ENCODE results near the gene ADSL. TPM values are rescaled to one million over a fixed set of nuclear protein-coding genes. Genes with fewer than 3 reads are reported as not detected.

The ADSL gene
- total RNA-seq, 1 experiment from 2014 or later = 93.8 TPM

GRCh38 chr22:40419718-40420117 lies 73.4 kb downstream of the ADSL start:
- BruUV-seq (replicated peaks) = no TSS peak
- H3F3A ChIP-seq (ENCODE audit: low read length, unreplicated experiment) = no peaks in the 10 kb centered on the region
- H3K4me3 ChIP-seq (ENCODE audit: low read length) = no peak overlapping the region
- H3K9ac ChIP-seq (ENCODE audit: low read length) = no peak overlapping the region
- TF ChIP-seq EZH2phosphoT487 (IDR thresholded peaks at IDR 0.05; ENCODE audit: borderline replicate concordance, low read length) (no peak), EZH2 (IDR thresholded peaks at IDR 0.05; ENCODE audit: low read length, unreplicated experiment) (no peak)
- TF ChIP-seq, protein P1, sequence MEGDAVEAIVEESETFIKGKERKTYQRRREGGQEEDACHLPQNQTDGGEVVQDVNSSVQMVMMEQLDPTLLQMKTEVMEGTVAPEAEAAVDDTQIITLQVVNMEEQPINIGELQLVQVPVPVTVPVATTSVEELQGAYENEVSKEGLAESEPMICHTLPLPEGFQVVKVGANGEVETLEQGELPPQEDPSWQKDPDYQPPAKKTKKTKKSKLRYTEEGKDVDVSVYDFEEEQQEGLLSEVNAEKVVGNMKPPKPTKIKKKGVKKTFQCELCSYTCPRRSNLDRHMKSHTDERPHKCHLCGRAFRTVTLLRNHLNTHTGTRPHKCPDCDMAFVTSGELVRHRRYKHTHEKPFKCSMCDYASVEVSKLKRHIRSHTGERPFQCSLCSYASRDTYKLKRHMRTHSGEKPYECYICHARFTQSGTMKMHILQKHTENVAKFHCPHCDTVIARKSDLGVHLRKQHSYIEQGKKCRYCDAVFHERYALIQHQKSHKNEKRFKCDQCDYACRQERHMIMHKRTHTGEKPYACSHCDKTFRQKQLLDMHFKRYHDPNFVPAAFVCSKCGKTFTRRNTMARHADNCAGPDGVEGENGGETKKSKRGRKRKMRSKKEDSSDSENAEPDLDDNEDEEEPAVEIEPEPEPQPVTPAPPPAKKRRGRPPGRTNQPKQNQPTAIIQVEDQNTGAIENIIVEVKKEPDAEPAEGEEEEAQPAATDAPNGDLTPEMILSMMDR (conservative IDR thresholded peaks at IDR 0.05; ENCODE audit: low read depth, low read length) = no peak
- no peak overlapping the region for H2AFZ ChIP-seq (ENCODE audit: low read length)
- DNase-seq (no peak), ATAC-seq (no peak)
- H3K27ac ChIP-seq (ENCODE audit: low read length) = no peak overlapping the region
- no peaks in the 10 kb centered on the region for H3K9me3 ChIP-seq (ENCODE audit: low read length)
- intact Hi-C loops (cut with micrococcal nuclease) = no loop called here
- H3K4me2 ChIP-seq (ENCODE audit: low read length) = no peak overlapping the region
- no peaks in the 10 kb centered on the region for H3K27me3 ChIP-seq (ENCODE audit: low read length)
- POLR2A ChIA-PET (ENCODE audit: unreplicated experiment) = no interaction called here
- no peaks in the 10 kb centered on the region for H4K20me1 ChIP-seq (ENCODE audit: low read length)
- no peaks in the 10 kb centered on the region for H3K4me1 ChIP-seq (ENCODE audit: insufficient read depth, low read length)
- no peaks in the 10 kb centered on the region for H3K79me2 ChIP-seq (ENCODE audit: low read length)
- H3K36me3 ChIP-seq (ENCODE audit: low read depth, low read length) = no peaks in the 10 kb centered on the region; the same call in 1 of the 2 replicates
- CTCF ChIA-PET = no interaction called here
- no peaks in the 10 kb centered on the region for H3K9me2 ChIP-seq (replicated peaks; ENCODE audit: low read length)

- Histone ChIP-seq H3K27ac (ENCODE audit: low read length) (no peak overlapping the region), H3K4me3 (ENCODE audit: low read length) (no peak overlapping the region), H3F3A (ENCODE audit: low read length, unreplicated experiment) (no peaks in the 10 kb centered on the region), H3K27me3 (ENCODE audit: low read length) (no peaks in the 10 kb centered on the region), H3K9ac (ENCODE audit: low read length) (no peak overlapping the region), H3K4me1 (ENCODE audit: insufficient read depth, low read length) (no peaks in the 10 kb centered on the region), H2AFZ (ENCODE audit: low read length) (no peak overlapping the region), H3K36me3 (ENCODE audit: low read depth, low read length) (no peaks in the 10 kb centered on the region; the same call in 1 of the 2 replicates), H3K9me2 (replicated peaks; ENCODE audit: low read length) (no peaks in the 10 kb centered on the region), H3K79me2 (ENCODE audit: low read length) (no peaks in the 10 kb centered on the region), H3K9me3 (ENCODE audit: low read length) (no peaks in the 10 kb centered on the region), H3K4me2 (ENCODE audit: low read length) (no peak overlapping the region), H4K20me1 (ENCODE audit: low read length) (no peaks in the 10 kb centered on the region)
- TF ChIP-seq EZH2phosphoT487 (IDR thresholded peaks at IDR 0.05; ENCODE audit: borderline replicate concordance, low read length) = no peak
- TF ChIP-seq EZH2 (IDR thresholded peaks at IDR 0.05; ENCODE audit: low read length, unreplicated experiment) = no peak
- TF ChIP-seq, protein P1 (conservative IDR thresholded peaks at IDR 0.05; ENCODE audit: low read depth, low read length) = no peak
- no peak for DNase-seq
- ATAC-seq = no peak
- intact Hi-C loops (cut with micrococcal nuclease) = no loop called here
- BruUV-seq (replicated peaks) = no TSS peak
- POLR2A ChIA-PET (ENCODE audit: unreplicated experiment) = no interaction called here
- CTCF ChIA-PET = no interaction called here
Measured at GRCh38 chr22:40420341-40421081, 74.2 kb downstream of the ADSL start.

DNA sequence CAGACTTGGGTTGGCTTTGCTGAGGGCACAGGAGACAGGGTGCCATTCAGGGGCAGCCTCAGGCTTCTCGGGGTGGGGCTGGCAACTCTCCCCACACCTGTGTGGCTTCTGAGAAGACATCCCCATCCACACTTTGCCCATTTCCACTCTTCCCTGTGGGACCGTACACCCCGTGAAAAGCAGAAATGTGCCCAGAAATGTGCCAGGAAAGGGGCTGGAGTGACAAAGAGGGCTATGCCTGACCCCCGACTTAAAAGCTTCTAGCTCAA lies 74.7 kb downstream of the ADSL start:
- intact Hi-C loops (cut with micrococcal nuclease) = no loop called here
- ATAC-seq (no peak), DNase-seq (no peak)
- Histone ChIP-seq H3K9me3 (ENCODE audit: low read length) (no peaks in the 10 kb centered on the region), H3K9me2 (replicated peaks; ENCODE audit: low read length) (no peaks in the 10 kb centered on the region), H4K20me1 (ENCODE audit: low read length) (no peaks in the 10 kb centered on the region), H3K27ac (ENCODE audit: low read length) (no peak overlapping the region), H3K4me1 (ENCODE audit: insufficient read depth, low read length) (no peaks in the 10 kb centered on the region), H3K36me3 (ENCODE audit: low read depth, low read length) (no peaks in the 10 kb centered on the region; the same call in 1 of the 2 replicates), H3F3A (ENCODE audit: low read length, unreplicated experiment) (no peaks in the 10 kb centered on the region), H3K79me2 (ENCODE audit: low read length) (no peaks in the 10 kb centered on the region), H3K27me3 (ENCODE audit: low read length) (no peaks in the 10 kb centered on the region), H3K9ac (ENCODE audit: low read length) (no peak overlapping the region), H3K4me2 (ENCODE audit: low read length) (no peak overlapping the region), H3K4me3 (ENCODE audit: low read length) (no peak overlapping the region), H2AFZ (ENCODE audit: low read length) (no peak overlapping the region)
- TF ChIP-seq, protein P1 (conservative IDR thresholded peaks at IDR 0.05; ENCODE audit: low read depth, low read length) = no peak
- no peak for TF ChIP-seq EZH2 (IDR thresholded peaks at IDR 0.05; ENCODE audit: low read length, unreplicated experiment)
- no peak for TF ChIP-seq EZH2phosphoT487 (IDR thresholded peaks at IDR 0.05; ENCODE audit: borderline replicate concordance, low read length)
- CTCF ChIA-PET = no interaction called here
- BruUV-seq (replicated peaks) = no TSS peak
- POLR2A ChIA-PET (ENCODE audit: unreplicated experiment) = no interaction called here
